ENCODE results near the gene MED8. TPM values are rescaled to one million over a fixed set of nuclear protein-coding genes. Genes with fewer than 3 reads are reported as not detected.

MED8 gene
- total RNA-seq, 1 donor from 2014 or later: 23.6 TPM

DNA sequence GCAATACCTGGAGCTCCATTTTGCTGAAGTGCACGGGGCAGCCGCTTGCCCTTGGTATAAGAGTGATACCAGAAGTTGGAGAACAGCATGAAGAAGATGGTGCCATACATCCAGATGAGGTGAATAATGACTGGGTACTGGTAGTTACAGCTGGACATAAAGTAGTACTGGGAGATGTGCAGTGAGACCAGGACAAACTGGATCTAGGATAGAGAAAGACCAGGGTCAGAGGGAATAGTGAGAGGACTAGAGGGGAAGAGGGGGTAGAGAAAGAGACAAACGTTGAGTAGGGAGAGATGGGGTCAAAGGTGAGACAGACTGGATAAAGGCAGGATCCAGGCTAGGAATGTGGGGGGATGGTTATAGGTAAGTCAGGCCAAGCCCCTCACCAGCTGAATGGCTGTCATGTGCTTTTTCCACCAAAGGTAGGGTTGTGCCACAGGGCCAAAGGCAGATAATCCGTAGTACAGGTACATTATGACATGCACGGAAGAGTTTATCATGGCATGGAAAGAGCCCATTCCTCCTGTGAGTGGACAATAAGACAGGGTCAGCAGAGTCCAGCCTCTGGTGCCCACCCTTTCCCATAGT lies 25.6 kb downstream of the MED8 start:
- peaks cover 40% of the 10 kb centered on the region for H3K4me1 ChIP-seq
- no peaks in the 10 kb centered on the region for H3K9me3 Mint-ChIP-seq
- TF ChIP-seq EZH2 (IDR thresholded peaks at IDR 0.05) (no peak), EZH2phosphoT487 (IDR thresholded peaks at IDR 0.05) (no peak)
- TF ChIP-seq, protein P1, sequence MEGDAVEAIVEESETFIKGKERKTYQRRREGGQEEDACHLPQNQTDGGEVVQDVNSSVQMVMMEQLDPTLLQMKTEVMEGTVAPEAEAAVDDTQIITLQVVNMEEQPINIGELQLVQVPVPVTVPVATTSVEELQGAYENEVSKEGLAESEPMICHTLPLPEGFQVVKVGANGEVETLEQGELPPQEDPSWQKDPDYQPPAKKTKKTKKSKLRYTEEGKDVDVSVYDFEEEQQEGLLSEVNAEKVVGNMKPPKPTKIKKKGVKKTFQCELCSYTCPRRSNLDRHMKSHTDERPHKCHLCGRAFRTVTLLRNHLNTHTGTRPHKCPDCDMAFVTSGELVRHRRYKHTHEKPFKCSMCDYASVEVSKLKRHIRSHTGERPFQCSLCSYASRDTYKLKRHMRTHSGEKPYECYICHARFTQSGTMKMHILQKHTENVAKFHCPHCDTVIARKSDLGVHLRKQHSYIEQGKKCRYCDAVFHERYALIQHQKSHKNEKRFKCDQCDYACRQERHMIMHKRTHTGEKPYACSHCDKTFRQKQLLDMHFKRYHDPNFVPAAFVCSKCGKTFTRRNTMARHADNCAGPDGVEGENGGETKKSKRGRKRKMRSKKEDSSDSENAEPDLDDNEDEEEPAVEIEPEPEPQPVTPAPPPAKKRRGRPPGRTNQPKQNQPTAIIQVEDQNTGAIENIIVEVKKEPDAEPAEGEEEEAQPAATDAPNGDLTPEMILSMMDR (IDR thresholded peaks at IDR 0.05): no peak
- peaks cover 43% of the 10 kb centered on the region for H4K20me1 ChIP-seq (ENCODE audit: low read depth)
- no peak overlapping the region for H3K4me2 ChIP-seq
- peaks cover 37% of the 10 kb centered on the region for H3K79me2 ChIP-seq (ENCODE audit: low read depth)
- no peak overlapping the region for H3K9ac ChIP-seq
- peaks cover 45% of the 10 kb centered on the region for H3K36me3 Mint-ChIP-seq
- no peaks in the 10 kb centered on the region for H3K27me3 ChIP-seq
- H3K9me3 ChIP-seq (ENCODE audit: low read depth): no peaks in the 10 kb centered on the region
- peaks cover 40% of the 10 kb centered on the region for H3F3A ChIP-seq (ENCODE audit: low read depth)
- H3K4me1 Mint-ChIP-seq: peaks cover 49% of the 10 kb centered on the region
- H3K36me3 ChIP-seq: peaks cover 14% of the 10 kb centered on the region
- H3K27me3 Mint-ChIP-seq (ENCODE audit: insufficient read depth, low read depth): peaks cover 6% of the 10 kb centered on the region
- no peak overlapping the region for H2AFZ ChIP-seq (replicated peaks)
- H3K27ac ChIP-seq: no peak overlapping the region
- H3K4me3 Mint-ChIP-seq: no peak overlapping the region
- H3K4me3 ChIP-seq: no peak overlapping the region
- DNase-seq (ENCODE audit: low spot score): no peak
- H3K27ac Mint-ChIP-seq: no peak overlapping the region

DNA sequence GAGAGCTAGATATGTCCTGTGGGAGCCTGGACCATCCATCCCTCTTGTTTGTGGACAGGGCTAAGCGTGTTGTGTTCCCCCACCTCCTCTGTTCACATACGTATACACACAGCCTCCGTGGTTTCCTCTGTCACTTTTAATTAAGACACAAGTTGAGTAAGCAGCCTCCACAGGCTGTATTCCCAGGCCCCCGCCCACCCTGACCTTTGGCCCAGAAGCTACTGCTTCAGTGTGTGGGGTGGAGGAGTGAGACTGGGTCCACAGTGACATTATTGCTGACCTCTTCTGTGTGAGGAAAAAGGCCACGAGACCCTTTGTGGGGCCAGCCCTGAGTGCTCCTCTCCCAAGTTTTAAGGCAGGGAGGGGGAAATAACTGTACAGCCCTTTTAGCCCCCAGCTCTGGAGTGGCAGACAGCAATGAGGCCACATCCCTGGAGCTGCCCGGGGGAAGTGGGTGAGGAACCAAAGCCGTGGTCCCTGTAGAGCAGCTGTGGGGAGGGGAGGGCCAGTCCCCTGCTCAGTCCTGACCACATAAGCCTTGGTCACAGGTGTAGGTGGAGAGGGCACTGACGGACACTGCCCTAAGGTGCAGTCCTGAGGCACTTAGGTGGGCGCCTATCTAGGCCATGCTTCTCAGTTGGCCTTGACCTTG lies 26.2 kb downstream of the MED8 start:
- Histone ChIP-seq H3F3A (ENCODE audit: low read depth) (peaks cover 34% of the 10 kb centered on the region), H2AFZ (replicated peaks) (no peak overlapping the region), H3K36me3 (peaks cover 14% of the 10 kb centered on the region), H4K20me1 (ENCODE audit: low read depth) (peaks cover 43% of the 10 kb centered on the region), H3K27ac (no peak overlapping the region), H3K9me3 (ENCODE audit: low read depth) (no peaks in the 10 kb centered on the region), H3K27me3 (no peaks in the 10 kb centered on the region), H3K79me2 (ENCODE audit: low read depth) (peaks cover 39% of the 10 kb centered on the region), H3K4me1 (peaks cover 34% of the 10 kb centered on the region), H3K4me3 (no peak overlapping the region), H3K4me2 (no peak overlapping the region), H3K9ac (no peak overlapping the region)
- TF ChIP-seq EZH2 (IDR thresholded peaks at IDR 0.05) (no peak), EZH2phosphoT487 (IDR thresholded peaks at IDR 0.05) (no peak)
- TF ChIP-seq, protein P1 (IDR thresholded peaks at IDR 0.05): no peak
- Mint-ChIP-seq H3K27ac (no peak overlapping the region), H3K4me3 (no peak overlapping the region), H3K4me1 (peaks cover 43% of the 10 kb centered on the region), H3K9me3 (no peaks in the 10 kb centered on the region), H3K27me3 (ENCODE audit: insufficient read depth, low read depth) (peaks cover 7% of the 10 kb centered on the region), H3K36me3 (peaks cover 43% of the 10 kb centered on the region)
- DNase-seq (ENCODE audit: low spot score): no peak

DNA sequence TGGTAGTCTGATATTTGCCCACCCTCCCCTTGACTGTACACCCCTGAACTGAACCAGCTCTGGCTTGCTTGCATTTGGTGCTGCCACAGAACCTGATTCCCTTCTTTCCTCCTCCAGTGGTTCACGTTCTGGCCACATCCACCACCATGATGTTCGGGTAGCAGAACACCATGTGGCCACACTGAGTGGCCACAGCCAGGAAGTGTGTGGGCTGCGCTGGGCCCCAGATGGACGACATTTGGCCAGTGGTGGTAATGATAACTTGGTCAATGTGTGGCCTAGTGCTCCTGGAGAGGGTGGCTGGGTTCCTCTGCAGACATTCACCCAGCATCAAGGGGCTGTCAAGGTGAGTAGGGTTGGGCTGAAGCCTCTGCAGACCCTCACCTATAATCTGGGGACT lies 29.0 kb downstream of the MED8 start:
- H2AFZ ChIP-seq (replicated peaks): no peak overlapping the region
- H3K4me1 ChIP-seq: peaks cover 18% of the 10 kb centered on the region
- H3K79me2 ChIP-seq (ENCODE audit: low read depth): peaks cover 34% of the 10 kb centered on the region
- Mint-ChIP-seq H3K36me3 (peaks cover 38% of the 10 kb centered on the region), H3K4me3 (peak overlapping the region; percentile 98), H3K27ac (peak overlapping the region; percentile 21), H3K9me3 (no peaks in the 10 kb centered on the region), H3K4me1 (peaks cover 46% of the 10 kb centered on the region), H3K27me3 (ENCODE audit: insufficient read depth, low read depth) (peaks cover 7% of the 10 kb centered on the region)
- no peak for DNase-seq (ENCODE audit: low spot score)
- H3K4me2 ChIP-seq: peak overlapping the region; percentile 96
- peaks cover 38% of the 10 kb centered on the region for H3F3A ChIP-seq (ENCODE audit: low read depth)
- H3K4me3 ChIP-seq: peak overlapping the region; percentile 70
- H4K20me1 ChIP-seq (ENCODE audit: low read depth): peaks cover 37% of the 10 kb centered on the region
- TF ChIP-seq EZH2phosphoT487 (IDR thresholded peaks at IDR 0.05): no peak
- no peak for TF ChIP-seq EZH2 (IDR thresholded peaks at IDR 0.05)
- TF ChIP-seq, protein P1 (IDR thresholded peaks at IDR 0.05): no peak
- no peak overlapping the region for H3K27ac ChIP-seq
- H3K9ac ChIP-seq: peak overlapping the region; percentile 95
- no peaks in the 10 kb centered on the region for H3K27me3 ChIP-seq
- no peaks in the 10 kb centered on the region for H3K9me3 ChIP-seq (ENCODE audit: low read depth)
- peaks cover 14% of the 10 kb centered on the region for H3K36me3 ChIP-seq

Data from neural progenitor cell (in vitro differentiated cells).